GM19397 (cell line): Measurements from ENCODE around the gene SRA1.

Experiments
- ATAC-seq: cut with Tn5 transposase; IDR thresholded peaks from one replicate; pipeline ENCODE4 v1.9.1; 2021; ENCODE audit warnings: mild to moderate bottlenecking, moderate library complexity; ENCODE audit not compliant: unreplicated experiment

Gene SRA1

DNA sequence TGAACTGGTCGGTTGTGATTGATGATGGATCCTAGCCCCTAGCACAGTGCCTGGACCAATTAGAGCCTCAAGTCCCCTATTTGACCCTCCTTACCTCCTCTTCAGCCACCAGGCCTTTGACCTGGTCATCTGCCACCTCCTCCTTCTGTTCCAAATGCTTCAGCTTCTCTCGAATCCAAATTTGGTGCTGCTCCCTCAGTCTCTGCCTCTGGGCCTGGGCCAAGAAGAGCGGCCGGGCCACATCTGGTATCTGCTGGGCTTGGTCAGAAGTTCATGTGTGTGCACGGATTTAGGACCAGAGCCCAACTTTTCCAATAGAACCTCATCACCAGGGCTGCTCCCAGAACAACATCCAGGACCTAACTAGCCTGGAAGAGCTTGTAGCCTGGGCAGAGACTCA, 13.8 kb upstream of the SRA1 start:
- ATAC-seq: no peak

DNA sequence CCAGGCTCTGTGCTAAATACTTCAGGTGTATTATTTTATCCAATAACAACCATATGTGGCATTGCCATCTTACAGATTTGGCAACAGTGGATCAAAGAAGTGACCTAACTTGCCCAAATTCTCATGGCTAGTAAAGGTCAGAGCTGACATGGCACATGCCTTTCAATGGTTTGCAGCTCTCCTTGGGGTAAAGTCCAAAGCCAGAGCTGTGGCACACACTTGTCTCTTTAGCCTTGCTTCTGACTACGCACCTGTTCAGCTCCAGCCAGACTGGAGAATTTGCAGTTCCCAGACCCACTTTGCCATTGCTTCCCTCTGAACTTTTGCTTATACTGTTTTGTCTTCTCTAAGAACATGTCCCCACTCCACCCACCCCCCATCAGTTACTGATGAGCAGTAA, 13.2 kb upstream of the SRA1 start:
- ATAC-seq: no peak

DNA sequence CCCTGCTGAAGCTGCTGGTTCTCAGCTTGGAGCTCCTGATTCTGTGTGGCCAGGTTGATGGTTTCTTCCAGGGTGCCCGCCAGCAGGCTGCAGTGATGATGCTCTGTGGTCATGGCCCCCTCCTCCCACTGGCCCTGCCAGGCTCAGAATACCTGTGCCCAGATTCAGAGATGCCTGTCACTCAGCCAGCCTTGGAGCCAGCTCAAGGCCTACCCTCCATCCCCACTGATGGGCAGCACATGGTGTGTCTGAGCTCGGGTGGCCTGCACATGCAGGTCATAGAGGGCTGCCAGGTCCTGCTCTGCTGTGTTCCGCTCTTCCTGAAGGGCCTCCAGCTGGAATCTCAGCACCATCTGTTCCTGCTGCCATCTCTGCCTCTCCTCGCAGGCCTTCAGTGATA, 12.8 kb upstream of the SRA1 start:
- ATAC-seq: no peak

DNA sequence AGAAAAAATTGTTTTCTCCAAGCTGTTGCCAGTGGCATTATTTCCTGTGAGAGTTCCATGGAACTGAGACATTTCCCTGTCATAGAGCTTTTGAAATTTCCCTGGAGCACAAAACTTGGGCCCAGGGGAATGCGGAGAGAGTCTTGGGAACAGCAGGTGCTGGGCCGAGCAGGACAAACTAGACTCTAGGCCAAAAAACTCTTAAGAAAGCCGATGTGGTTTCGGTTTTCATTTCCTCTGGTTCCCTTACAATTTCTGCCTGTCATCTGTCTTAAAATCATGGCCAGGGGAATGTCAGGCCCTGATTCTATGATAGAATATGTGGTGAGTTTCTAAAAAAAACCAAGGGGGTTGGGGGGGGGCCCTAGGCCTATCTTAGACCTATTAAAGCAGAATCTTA, 11.9 kb upstream of the SRA1 start:
- ATAC-seq: peak; percentile 20

DNA sequence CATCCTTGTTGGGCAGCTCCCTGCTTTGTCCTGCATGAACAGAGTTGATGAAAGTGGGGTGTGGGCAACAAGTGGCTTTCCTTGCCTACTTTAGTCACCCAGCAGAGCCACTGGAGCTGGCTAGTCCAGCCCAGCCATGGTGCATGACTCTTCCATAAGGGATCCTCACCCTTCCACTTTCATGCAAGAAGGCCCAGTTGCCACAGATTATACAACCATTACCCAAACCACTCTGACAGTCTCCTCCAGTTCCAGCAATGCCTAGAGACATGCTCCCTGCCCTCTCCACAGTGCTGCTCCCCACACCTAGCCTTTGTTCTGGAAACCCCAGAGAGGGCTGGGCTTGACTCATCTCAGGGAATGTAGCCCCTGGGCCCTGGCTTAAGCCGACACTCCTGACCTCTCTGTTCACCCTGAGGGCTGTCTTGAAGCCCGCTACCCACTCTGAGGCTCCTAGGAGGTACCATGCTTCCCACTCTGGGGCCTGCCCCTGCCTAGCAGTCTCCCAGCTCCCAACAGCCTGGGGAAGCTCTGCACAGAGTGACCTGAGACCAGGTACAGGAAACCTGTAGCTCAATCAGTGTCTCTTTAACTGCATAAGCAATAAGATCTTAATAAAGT, 11.3 kb upstream of the SRA1 start:
- no peak for ATAC-seq

DNA sequence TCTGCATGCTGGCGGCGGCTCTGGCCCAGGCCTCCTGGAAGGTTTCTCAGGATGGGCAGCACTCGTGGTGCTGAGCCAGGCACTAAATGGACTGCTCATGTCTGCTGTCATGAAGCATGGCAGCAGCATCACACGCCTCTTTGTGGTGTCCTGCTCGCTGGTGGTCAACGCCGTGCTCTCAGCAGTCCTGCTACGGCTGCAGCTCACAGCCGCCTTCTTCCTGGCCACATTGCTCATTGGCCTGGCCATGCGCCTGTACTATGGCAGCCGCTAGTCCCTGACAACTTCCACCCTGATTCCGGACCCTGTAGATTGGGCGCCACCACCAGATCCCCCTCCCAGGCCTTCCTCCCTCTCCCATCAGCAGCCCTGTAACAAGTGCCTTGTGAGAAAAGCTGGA, 10.6 kb upstream of the SRA1 start:
- ATAC-seq: no peak

DNA sequence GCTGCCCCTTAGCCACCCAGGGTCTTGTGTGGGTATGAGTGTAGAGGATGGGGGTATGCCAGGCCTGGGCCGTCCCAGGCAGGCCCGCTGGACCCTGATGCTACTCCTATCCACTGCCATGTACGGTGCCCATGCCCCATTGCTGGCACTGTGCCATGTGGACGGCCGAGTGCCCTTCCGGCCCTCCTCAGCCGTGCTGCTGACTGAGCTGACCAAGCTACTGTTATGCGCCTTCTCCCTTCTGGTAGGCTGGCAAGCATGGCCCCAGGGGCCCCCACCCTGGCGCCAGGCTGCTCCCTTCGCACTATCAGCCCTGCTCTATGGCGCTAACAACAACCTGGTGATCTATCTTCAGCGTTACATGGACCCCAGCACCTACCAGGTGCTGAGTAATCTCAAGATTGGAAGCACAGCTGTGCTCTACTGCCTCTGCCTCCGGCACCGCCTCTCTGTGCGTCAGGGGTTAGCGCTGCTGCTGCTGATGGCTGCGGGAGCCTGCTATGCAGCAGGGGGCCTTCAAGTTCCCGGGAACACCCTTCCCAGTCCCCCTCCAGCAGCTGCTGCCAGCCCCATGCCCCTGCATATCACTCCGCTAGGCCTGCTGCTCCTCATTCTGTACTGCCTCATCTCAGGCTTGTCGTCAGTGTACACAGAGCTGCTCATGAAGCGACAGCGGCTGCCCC, 10.0 kb upstream of the SRA1 start:
- no peak for ATAC-seq

DNA sequence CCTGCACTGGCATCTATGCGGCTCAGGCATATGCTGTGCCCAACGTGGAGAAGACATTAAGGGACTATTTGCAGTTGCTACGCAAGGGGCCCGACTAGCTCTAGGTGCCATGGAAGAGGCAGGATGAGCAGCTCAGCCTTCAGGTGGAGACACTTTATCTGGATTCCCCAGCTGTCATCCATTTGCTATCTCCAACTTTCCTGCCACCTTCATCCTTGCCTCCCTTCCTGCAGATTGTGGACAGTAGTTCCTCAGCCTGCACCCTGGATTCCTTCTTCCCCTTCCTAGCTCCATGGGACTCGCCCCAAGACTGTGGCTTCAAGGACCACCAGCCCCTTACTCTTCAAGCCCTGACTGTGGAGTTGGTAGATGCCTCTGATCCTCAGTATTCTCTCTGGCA, 9.4 kb upstream of the SRA1 start:
- ATAC-seq: no peak

DNA sequence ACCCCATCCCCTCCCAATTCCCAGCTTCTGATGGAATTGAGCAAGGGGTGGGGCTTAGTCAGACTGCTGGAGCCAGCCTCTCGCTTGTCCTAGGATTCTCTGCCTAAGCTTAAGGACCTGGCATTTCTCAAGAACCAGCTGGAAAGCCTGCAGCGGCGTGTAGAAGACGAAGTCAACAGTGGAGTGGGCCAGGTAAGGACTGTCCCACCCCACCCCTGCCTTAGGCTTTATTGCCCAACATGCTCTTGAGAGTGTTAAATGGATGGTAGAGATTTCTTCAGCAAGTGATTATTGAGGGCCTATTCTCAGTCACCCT, 8.5 kb upstream of the SRA1 start:
- no peak for ATAC-seq

DNA sequence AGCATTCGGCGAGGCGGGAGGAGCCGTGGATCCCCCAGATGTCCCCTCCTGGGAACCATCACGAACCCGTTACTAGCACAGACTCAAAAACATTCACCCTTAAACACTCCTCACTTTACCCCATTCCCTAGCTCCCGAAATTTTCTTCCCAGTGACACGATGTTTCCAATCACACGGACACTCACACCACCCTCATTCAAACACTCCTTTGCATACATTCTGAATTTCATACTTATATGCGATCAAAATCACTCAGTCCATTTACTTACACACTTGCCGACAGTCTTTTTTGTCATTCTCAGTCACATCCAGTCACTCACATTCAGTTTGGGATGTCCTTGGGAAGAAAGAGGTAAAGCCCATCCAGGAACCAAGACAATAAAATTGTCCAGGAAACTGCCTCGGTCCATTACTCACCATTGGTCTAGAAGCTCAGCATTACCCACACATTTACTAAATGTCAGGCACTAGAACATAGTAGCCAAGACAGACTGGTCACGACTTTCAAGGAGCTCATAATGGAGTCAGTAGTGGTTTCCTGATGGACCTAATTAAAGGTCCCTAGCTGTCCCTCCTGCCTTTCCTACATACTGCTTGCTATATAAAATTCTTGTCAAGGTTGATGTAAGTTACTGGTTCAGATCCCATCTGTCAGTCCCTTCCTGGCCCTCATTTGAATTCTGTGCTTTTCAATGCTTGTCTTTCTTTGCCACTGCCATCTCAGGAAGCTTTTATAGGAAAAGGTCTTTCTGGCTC, 7.9 kb upstream of the SRA1 start:
- peak; percentile 5 for ATAC-seq

DNA sequence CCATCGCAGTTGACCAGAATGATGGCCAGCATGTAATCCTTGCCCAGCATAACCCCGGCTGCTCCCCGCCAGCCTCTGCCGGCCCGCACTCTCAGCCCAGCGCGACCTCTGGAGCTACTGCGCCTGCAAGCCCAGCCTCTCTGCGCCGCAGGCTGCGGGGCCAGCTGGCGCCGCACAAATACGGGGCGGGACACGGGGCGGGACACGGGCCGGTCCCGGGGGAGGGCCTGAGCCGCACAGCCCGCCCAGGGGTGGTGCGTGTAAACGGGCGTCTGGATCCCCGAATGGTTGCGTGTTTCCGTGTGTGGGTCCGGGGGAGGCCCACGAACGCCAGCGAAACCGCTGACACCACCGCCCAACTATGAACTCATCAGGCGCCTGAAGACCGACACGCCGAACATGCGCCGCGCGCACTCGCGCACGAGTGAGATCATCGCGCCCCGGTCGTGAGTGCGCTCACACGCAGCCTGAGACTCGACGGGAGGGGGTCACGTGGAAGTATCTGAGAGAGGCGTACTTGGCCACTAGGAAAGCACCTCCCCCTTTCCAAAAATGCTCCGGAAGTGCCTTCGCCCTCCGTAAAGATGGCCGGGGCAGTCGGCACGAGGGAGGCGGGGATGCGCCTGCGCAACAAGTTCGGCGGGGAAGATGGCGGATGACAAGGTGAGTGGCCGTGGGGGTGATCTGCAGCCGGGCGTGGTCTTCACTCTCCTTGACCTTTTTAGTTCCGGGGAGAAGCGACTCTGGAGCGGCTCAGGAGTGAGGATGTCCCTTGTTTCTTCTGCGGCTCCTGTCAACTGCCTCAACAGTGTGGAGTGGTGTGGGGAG, 7.1 kb upstream of the SRA1 start, which contains the start of the genes APBB3 and SLC35A4:
Gene APBB3 (minus strand): TSS at position 403 of the 828 bp plus-strand sequence. CDS start 353 bp downstream, at position 50.
Gene SLC35A4 (plus strand): TSS at position 633 of the 828 bp plus-strand sequence. CDS start 2,342 bp downstream, outside the sequence.
- ATAC-seq: peak; percentile 83

DNA sequence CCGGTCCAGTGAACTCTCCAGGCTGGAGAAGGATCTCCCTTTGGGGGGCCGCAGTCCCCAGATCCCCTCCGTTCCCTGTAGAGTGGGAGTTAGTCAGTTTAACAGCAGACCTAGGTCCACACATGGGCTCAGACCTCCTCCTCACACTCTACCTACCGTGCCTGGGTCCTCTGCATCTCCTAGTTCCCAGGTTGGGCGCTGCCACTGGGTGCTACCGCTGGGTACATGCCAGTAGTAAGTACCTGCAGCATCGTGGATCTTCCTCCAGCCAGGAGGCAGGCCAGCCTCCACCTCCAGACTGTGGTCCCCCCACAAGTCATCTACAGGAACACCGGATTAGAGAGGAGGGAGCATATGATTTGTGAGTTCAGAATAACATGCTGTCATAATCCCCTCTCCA, 6.3 kb upstream of the SRA1 start:
- no peak for ATAC-seq

DNA sequence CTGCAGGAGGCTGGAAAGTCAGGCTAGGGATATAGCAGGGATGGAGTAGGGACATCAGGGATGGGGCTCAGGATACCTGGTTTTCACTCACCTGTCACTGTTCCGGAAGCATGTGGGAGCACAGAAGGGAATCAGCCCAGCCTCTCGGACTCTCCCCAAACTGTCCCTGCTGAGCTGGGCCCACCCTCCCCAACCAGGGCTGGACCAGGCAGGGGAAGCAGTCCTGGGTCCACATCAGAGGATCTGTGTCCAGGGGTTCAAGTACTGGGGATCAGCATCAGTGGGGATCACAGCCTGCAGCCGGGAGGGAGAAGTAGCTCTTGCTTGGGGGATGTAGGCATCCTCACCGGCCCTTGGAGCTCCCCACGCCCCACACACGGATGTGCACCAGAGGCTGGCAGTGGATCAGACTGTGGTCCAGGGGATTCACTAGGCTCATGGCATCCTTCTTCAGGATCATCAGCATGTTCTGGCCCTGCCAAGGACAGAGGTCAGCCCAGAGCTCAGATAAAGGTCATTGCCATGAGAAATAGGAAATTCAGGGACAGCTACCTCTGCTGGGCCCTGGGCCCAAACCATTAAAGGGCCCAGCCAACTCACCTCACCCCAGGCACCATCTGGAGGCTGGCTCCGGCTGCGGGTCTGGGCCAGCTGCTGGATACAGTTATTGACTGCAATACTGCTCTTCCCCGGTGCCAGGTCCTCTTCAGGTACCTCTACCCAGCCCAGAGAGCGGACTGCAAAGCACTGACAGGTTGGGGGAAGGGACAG, 4.7 kb upstream of the SRA1 start:
- no peak for ATAC-seq

DNA sequence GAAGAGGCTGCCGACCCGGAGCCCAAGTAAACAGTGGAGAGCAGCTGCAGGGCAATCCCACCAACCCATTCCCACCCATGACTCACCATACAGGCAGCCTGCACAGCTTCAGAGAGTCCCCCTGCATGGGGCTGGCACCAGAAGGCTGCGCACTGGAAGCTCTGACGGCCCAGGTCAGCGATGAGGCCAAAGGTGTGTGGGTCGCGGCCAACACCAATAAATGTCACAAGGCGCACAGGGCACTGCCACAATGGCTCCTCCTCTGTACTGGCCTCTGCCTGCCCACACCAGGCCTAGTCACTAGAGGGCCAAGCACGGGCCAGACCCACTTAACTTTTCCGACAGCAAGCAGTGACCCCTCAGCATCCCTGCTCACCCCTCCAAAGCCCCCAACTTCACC, 3.0 kb upstream of the SRA1 start:
- no peak for ATAC-seq

DNA sequence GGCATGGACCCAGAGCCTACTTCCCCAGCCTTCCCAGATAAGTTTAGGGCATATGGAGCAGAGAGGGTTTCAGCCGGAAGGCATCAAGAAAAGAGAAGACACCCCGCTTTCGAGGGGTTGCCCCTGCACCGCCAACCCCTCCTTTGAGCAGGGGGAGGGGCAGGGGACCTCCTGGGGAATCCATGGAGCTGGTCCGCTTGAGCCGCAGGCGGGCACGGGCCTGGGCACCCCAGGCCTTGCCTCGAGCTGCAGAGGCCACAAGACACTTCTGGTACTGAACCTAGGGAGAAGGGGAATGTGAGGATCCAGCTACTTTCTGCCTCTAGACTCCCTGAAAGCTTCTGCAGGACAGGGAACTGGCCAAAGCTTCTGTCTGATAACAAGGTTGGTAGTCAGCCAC, 1.3 kb upstream of the SRA1 start:
- no peak for ATAC-seq

DNA sequence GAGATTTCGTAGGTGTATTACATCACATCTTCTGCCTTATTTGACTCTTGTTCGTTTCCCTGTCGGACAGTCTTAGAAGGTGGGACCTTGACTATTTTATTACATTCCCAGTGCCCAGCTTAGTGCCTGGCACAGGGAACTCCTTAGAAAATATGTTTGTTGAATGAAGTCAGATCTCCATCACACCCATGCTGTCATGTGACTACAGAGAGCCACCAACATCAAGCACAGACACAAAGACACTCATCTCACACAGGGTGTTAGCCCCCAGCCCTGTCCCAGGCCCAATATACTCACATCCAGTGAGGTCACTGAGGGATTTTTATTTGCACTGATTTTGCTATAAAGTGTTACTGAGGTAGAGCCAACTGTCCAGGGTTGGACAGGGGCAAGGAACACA, 692 bp upstream of the SRA1 start:
- ATAC-seq: no peak

DNA sequence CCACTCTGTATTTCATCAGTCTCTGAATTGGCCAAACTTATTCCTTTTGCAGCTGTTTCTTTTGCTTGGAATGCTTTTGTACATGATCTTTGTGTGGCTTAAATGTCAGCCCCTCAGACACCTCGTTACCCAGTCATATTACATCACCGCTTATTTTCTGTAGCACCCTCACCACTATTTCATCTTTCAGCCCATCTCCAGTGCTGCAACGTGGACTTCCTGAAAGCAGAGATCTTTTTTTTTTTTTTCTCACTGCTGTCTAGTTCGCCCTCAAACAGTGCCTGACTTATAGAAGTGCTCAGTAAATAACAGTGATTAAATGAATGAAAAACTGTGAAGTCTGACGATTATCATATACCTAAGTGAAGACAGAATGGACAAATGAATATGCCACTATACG, 835 bp downstream of the SRA1 start:
- no peak for ATAC-seq

DNA sequence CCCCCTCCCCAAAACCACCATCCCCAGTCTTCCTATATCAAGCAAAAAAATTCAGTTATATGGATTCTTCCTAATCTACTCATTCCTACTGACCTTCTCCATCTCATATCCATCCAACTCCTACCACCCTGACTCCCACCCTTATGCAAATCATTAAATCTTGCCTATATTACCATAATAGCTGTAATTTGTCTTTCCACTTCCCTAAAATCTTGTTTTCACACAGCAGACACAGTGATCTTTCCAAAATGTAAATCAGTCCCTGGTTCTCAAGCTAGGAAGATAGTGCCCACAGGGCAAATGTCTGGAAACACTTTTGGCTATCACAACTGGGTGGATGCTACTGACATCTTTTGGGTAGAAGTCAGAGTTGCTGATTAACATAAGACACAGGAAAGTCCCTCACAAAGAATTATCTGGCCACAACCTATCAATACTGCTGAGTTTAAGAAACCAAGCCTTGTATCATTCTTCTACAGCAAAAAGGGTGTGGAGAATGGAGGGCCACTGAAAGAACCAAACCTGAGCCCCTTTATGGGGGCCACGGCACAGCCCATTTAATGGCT, 1.4 kb downstream of the SRA1 start:
- no peak for ATAC-seq

DNA sequence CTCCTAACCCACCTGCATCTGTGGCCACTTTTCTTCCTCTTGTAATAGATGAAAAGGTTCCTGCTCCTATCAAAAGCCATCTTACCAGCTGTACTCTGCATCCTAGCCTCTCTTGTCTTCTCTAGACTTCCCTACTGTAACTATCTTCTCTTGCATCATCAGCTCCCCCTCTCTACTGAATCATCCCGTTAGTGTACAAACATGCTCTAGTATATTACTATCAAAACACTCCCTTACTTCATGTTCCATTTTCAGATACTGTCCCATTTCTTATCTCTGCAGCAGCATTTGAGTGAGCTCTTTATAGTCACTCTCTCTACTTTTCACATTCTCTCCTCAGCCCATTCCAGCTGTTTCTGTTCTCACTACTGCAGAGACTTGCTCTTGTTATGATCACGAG, 2.8 kb downstream of the SRA1 start:
- ATAC-seq: no peak

DNA sequence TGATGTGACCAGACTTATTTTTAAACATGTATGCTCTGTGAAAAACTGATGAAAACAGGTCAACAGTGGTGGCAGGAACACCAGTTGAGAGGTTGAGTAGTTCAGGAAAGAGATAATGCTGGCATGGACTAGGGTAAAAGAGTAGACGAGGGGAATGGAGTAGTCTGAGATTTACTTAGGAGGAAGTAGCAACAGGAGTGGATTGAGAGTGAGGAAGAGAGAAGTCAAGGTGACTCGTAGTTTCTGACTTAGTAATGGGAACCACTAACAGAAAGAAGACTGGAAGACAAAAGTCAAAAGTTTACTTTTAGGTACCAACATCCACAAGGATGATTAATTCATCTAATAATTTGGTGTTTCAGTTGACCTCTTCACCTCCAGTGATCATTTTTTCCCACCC, 3.6 kb downstream of the SRA1 start:
- ATAC-seq: no peak
